IMR-90 (cell line): Measurements from ENCODE around the gene NAE1. TPM values are rescaled to one million over a fixed set of nuclear protein-coding genes. Genes with fewer than 3 reads are reported as not detected.

Source experiments
- ATAC-seq: fragments of 200-7000 bp; cut with Tn5 transposase; 2 replicates; pipeline ENCODE4 v1.9.1; 2020; ENCODE audit warnings: low read depth, mild to moderate bottlenecking, moderate library complexity
- BruUV-seq: library from RNA; stranded (reverse); fragments of 400-500 nt; replicated peaks from 2 replicates; lab custom pipeline; 2021; lab: Mats Ljungman, UMichigan
- CTCF ChIA-PET: fragments of 300-600 bp; formaldehyde crosslinking; extraction: SDS; loops from one replicate; lab custom pipeline; 2021; ENCODE audit warnings: antibody characterized with exemption; lab: Yijun Ruan, JAX
- POLR2A ChIA-PET: fragments of 300-600 bp; sonication (Branson Sonifier 250); formaldehyde crosslinking; loops from one replicate; lab custom pipeline; 2022; ENCODE audit warnings: antibody characterized with exemption; ENCODE audit not compliant: unreplicated experiment; lab: Charles Lee
- DNase-seq: peaks from one replicate; pipeline ENCODE4 v3.0.0; 2013
- H2AFZ ChIP-seq: replicated peaks from 2 replicates; pipeline ENCODE3; 2013; ENCODE audit warnings: low read length, mild to moderate bottlenecking; ENCODE audit not compliant: poor library complexity
- H2AK5ac ChIP-seq: 2 replicates; pipeline ENCODE4 v1.6.1; 2013; ENCODE audit warnings: low read depth, low read length, inconsistent platforms
- H2AK9ac ChIP-seq: replicated peaks from 2 replicates; pipeline ENCODE3; 2013; ENCODE audit warnings: mild to moderate bottlenecking, low read depth, low read length, moderate library complexity; ENCODE audit not compliant: poor library complexity
- H2BK120ac ChIP-seq: 2 replicates; pipeline ENCODE4 v1.6.1; 2013; ENCODE audit warnings: low read depth, low read length, inconsistent platforms
- H2BK15ac ChIP-seq: 3 replicates; pipeline ENCODE4 v1.6.1; 2013; ENCODE audit warnings: low read depth, low read length, inconsistent platforms
- H2BK20ac ChIP-seq: 2 replicates; pipeline ENCODE4 v1.6.1; 2013; ENCODE audit warnings: low read depth, mild to moderate bottlenecking, inconsistent platforms, low read length, moderate library complexity
- H2BK5ac ChIP-seq: 2 replicates; pipeline ENCODE4 v1.6.1; 2013; ENCODE audit warnings: mild to moderate bottlenecking, low read depth, low read length, inconsistent platforms; ENCODE audit not compliant: poor library complexity, severe bottlenecking
- H3K14ac ChIP-seq: replicated peaks from 2 replicates; pipeline ENCODE4 v1.6.1; 2013; ENCODE audit warnings: low read depth, low read length, inconsistent platforms
- H3K18ac ChIP-seq: 2 replicates; pipeline ENCODE4 v1.6.1; 2013; ENCODE audit warnings: low read depth, low read length, control low read depth
- H3K23ac ChIP-seq: 2 replicates; pipeline ENCODE4 v1.6.1; 2013; ENCODE audit warnings: low read depth, low read length, inconsistent platforms
- H3K27ac ChIP-seq: 2 replicates; pipeline ENCODE4 v1.5.1; 2013; ENCODE audit warnings: mild to moderate bottlenecking, control low read depth, low read length; ENCODE audit not compliant: insufficient read depth
- H3K27me3 ChIP-seq: 2 replicates; pipeline ENCODE4 v1.6.1; 2013; ENCODE audit warnings: low read length; ENCODE audit not compliant: control insufficient read depth, insufficient read depth
- H3K36me3 ChIP-seq: 2 replicates; pipeline ENCODE4 v1.6.1; 2013; ENCODE audit warnings: low read length, mixed read lengths; ENCODE audit not compliant: control insufficient read depth, insufficient read depth
- H3K4ac ChIP-seq: 2 replicates; pipeline ENCODE4 v1.6.1; 2013; ENCODE audit warnings: low read depth, low read length, inconsistent platforms
- H3K4me1 ChIP-seq: 2 replicates; pipeline ENCODE4 v1.6.1; 2013; ENCODE audit warnings: low read length, mixed read lengths; ENCODE audit not compliant: control insufficient read depth, insufficient read depth
- H3K4me2 ChIP-seq: 2 replicates; pipeline ENCODE4 v1.6.1; 2013; ENCODE audit warnings: low read depth, mild to moderate bottlenecking, control low read depth, low read length, moderate library complexity
- H3K4me3 ChIP-seq: 2 replicates; pipeline ENCODE4 v1.5.1; 2013; ENCODE audit warnings: low read depth, mild to moderate bottlenecking, control low read depth, low read length, moderate library complexity; ENCODE audit not compliant: insufficient read depth
- H3K56ac ChIP-seq: 2 replicates; pipeline ENCODE4 v1.6.1; 2013; ENCODE audit warnings: low read length, inconsistent platforms; ENCODE audit not compliant: insufficient read depth; ENCODE audit errors: extremely low read depth
- H3K79me1 ChIP-seq, 2 experiments: 2 replicates each; pipeline ENCODE4 v1.6.1; 2013; ENCODE audit warnings: low read length in 2 of 2, inconsistent platforms in 1 of 2, low read depth in 1 of 2
- H3K9ac ChIP-seq: 2 replicates; pipeline ENCODE4 v1.6.1; 2013; ENCODE audit warnings: low read depth, low read length, control low read depth
- H3K9me1 ChIP-seq: 2 replicates; pipeline ENCODE4 v1.6.1; 2013; ENCODE audit warnings: low read length, inconsistent platforms; ENCODE audit not compliant: insufficient read depth
- H3K9me3 ChIP-seq: 2 replicates; pipeline ENCODE4 v1.6.1; 2013; ENCODE audit warnings: low read length; ENCODE audit not compliant: control insufficient read depth, insufficient read depth
- H4K20me1 ChIP-seq: 2 replicates; pipeline ENCODE4 v1.6.1; 2013; ENCODE audit warnings: low read length, inconsistent platforms; ENCODE audit not compliant: insufficient read depth
- H4K5ac ChIP-seq: 2 replicates; pipeline ENCODE4 v1.6.1; 2013; ENCODE audit warnings: mild to moderate bottlenecking, low read depth, low read length, control low read depth
- H4K8ac ChIP-seq, 2 experiments: 2 replicates each; pipeline ENCODE4 v1.6.1; 2013; ENCODE audit warnings: low read depth in 2 of 2, low read length in 2 of 2, control low read depth in 1 of 2, inconsistent platforms in 1 of 2
- H4K91ac ChIP-seq: 2 replicates; pipeline ENCODE4 v1.6.1; 2013; ENCODE audit warnings: low read depth, low read length, inconsistent platforms; ENCODE audit not compliant: insufficient read depth
- BHLHE40 ChIP-seq: fragments of 150-350 bp; IDR thresholded peaks from 2 replicates; pipeline ENCODE4 v1.6.1; 2016; ENCODE audit warnings: mild to moderate bottlenecking, low read depth, low read length
- MAFK ChIP-seq: IDR thresholded peaks from 2 replicates; pipeline ENCODE4 v1.6.1; 2012; ENCODE audit warnings: low read depth, low read length, improper control_type of control experiment
- NFE2L2 ChIP-seq: fragments of 150-350 bp; IDR thresholded peaks from 2 replicates; pipeline ENCODE4 v1.6.1; 2016; ENCODE audit warnings: low read depth, mild to moderate bottlenecking, low read length
- RAD21 ChIP-seq: IDR thresholded peaks from 2 replicates; pipeline ENCODE4 v1.6.1; 2012; ENCODE audit warnings: low read length, improper control_type of control experiment
- SMC3 ChIP-seq: fragments of 150-350 bp; IDR thresholded peaks from 2 replicates; pipeline ENCODE4 v1.6.1; 2016; ENCODE audit warnings: low read depth, mild to moderate bottlenecking, antibody characterized with exemption, low read length, moderate library complexity
- WGBS, 2 experiments: methylation state at CpG; one replicate each; pipeline versions ENCODE4 v1.1.5 to v1.1.7; 2013; ENCODE audit warnings: missing lambda C conversion rate in 2 of 2; ENCODE audit not compliant: insufficient read length in 1 of 2; ENCODE audit errors: extremely low coverage in 2 of 2; 5-methylcytosine and 5-hydroxymethylcytosine counted together
- dilution Hi-C: fragments of 300-500 bp; cut with HindIII; formaldehyde crosslinking; loops from one replicate; pipeline ENCODE4 v1.14.3; 2018; ENCODE audit warnings: low sequenced_read_pairs; ENCODE audit not compliant: unreplicated experiment
- in situ Hi-C: fragments of 300-500 bp; cut with MboI; formaldehyde crosslinking; loops from 3 replicates; pipeline ENCODE4 v1.14.3; 2019; ENCODE audit warnings: low sequenced_read_pairs, inconsistent platforms, mixed read lengths
- intact Hi-C: fragments of 100-400 bp; cut with micrococcal nuclease; formaldehyde crosslinking; loops from 2 replicates; pipeline ENCODE4 v1.10.0; 2022
- polyA plus RNA-seq, 3 experiments: library from polyadenylated mRNA; depleted of rRNA; stranded (reverse); fragments of >200 nt; gene quantifications; 2 replicates each; pipeline ENCODE4 v1.2.3, GENCODE V29; 2012; ENCODE audit warnings: low replicate concordance in 1 of 3
- total RNA-seq: library from RNA; depleted of rRNA; stranded (reverse); fragments of >200 nt; gene quantifications from 2 replicates; pipeline ENCODE4 v1.2.3, GENCODE V29; 2012
- TF ChIP-seq, protein P1 (sequence below): fragments of 150-350 bp; IDR thresholded peaks from 2 replicates; pipeline ENCODE4 v1.6.1; 2016; ENCODE audit warnings: low read depth, mild to moderate bottlenecking, low read length, moderate library complexity, borderline replicate concordance

NAE1 gene
- total and polyA plus RNA-seq, 2 of the 4 experiments (the other 2 are of a cell fraction) = 33.0 to 36.7 TPM

DNA sequence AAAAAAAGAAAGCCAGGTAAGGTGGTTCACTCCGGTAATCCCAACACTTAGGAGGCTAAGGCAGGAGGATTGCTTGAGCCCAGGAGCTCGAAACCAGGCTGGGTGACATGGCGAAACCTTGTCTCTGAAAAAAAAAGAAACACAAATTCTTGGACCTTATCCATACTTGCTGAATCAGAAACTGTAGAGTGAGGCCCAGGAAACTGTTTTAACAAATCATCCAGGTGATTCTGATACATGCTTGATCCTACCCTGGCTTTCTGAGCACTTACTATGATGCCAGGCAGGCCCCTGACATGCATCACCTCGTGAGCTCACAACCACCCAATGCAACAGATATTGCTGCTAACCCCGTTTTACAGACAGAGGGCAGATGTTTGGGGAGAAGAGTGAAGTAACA is 4.0 kb upstream of the NAE1 start:
- intact Hi-C loops (no loop called here), in situ Hi-C loops (no loop called here), dilution Hi-C loops (no loop called here)
- CTCF ChIA-PET = no interaction called here
- H3K23ac ChIP-seq = no peak overlapping the region
- no peaks in the 10 kb centered on the region for H3K9me3 ChIP-seq
- H4K91ac ChIP-seq = no peak overlapping the region
- no peak overlapping the region for H3K18ac ChIP-seq
- H3K27ac ChIP-seq = no peak overlapping the region
- peaks cover 8% of the 10 kb centered on the region for H3K4me1 ChIP-seq
- no peak overlapping the region for H3K9ac ChIP-seq
- no CpG with 5 or more reads among the region's 5 CpGs for WGBS, 2 experiments
- no TSS peak for BruUV-seq
- no peak overlapping the region for H3K4ac ChIP-seq
- H3K4me3 ChIP-seq = no peak overlapping the region
- H4K5ac ChIP-seq = no peak overlapping the region
- no peak overlapping the region for H3K56ac ChIP-seq
- no peak overlapping the region for H3K14ac ChIP-seq
- no peak overlapping the region for H2AK9ac ChIP-seq
- H4K20me1 ChIP-seq = peaks cover under 1% of the 10 kb centered on the region; the same call in 1 of the 2 replicates
- H3K9me1 ChIP-seq = peaks cover 3% of the 10 kb centered on the region; the same call in 1 of the 2 replicates
- no peaks in the 10 kb centered on the region for H3K36me3 ChIP-seq
- ATAC-seq (no peak), DNase-seq (no peak)
- H2BK15ac ChIP-seq = no peak overlapping the region
- no peak overlapping the region for H2BK120ac ChIP-seq
- H2BK20ac ChIP-seq = no peak overlapping the region
- H2AFZ ChIP-seq = no peak overlapping the region
- H3K79me1 ChIP-seq = peaks cover 0 to 5% of the 10 kb centered on the region in 2 experiments; a peak in 3 of 4 replicates
- no peak overlapping the region for H2BK5ac ChIP-seq
- no peak overlapping the region for H4K8ac ChIP-seq
- no peak overlapping the region for H3K4me2 ChIP-seq
- POLR2A ChIA-PET = no interaction called here
- H3K27me3 ChIP-seq = peaks cover 8% of the 10 kb centered on the region
- H2AK5ac ChIP-seq = no peak overlapping the region
- TF ChIP-seq NFE2L2 (no peak), BHLHE40 (no peak), RAD21 (no peak), MAFK (no peak), SMC3 (no peak)
- TF ChIP-seq, protein P1, sequence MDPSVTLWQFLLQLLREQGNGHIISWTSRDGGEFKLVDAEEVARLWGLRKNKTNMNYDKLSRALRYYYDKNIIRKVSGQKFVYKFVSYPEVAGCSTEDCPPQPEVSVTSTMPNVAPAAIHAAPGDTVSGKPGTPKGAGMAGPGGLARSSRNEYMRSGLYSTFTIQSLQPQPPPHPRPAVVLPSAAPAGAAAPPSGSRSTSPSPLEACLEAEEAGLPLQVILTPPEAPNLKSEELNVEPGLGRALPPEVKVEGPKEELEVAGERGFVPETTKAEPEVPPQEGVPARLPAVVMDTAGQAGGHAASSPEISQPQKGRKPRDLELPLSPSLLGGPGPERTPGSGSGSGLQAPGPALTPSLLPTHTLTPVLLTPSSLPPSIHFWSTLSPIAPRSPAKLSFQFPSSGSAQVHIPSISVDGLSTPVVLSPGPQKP = no peak
